HEK293T (cell line): ENCODE results near the gene RBP5.
A peak's percentile ranks its signal among the peaks of the same experiment; 100 is the strongest.

Experiments
- CTCF ChIA-PET: fragments of 350-600 bp; formaldehyde crosslinking; extraction: SDS; loops from one replicate; lab custom pipeline; 2021; ENCODE audit warnings: antibody characterized with exemption, inconsistent platforms; lab: Yijun Ruan, JAX
- POLR2A ChIA-PET: fragments of 350-600 bp; formaldehyde crosslinking; extraction: SDS; loops from one replicate; lab custom pipeline; 2020; ENCODE audit warnings: antibody characterized with exemption, inconsistent platforms; lab: Yijun Ruan, JAX
- DNase-seq: peaks from one replicate; pipeline ENCODE4 v3.0.0; 2012; ENCODE audit warnings: mixed read lengths; ENCODE audit errors: extremely low spot score
- ARNT ChIP-seq: fragments of 450-650 bp; IDR thresholded peaks from 2 replicates; pipeline ENCODE4 v1.6.1; 2017; ENCODE audit warnings: mild to moderate bottlenecking
- BHLHE40 ChIP-seq: fragments of 450-650 bp; IDR thresholded peaks from 2 replicates; pipeline ENCODE4 v1.6.1; 2016; ENCODE audit warnings: mild to moderate bottlenecking, moderate library complexity, borderline replicate concordance
- CTBP1 ChIP-seq: fragments of 450-650 bp; IDR thresholded peaks from 2 replicates; pipeline ENCODE4 v1.6.1; 2016; ENCODE audit warnings: borderline replicate concordance
- ELF4 ChIP-seq: fragments of 450-650 bp; IDR thresholded peaks from 2 replicates; pipeline ENCODE4 v1.6.1; 2017; ENCODE audit warnings: antibody characterized with exemption
- FOXA1 ChIP-seq: fragments of 450-650 bp; IDR thresholded peaks from 2 replicates; pipeline ENCODE4 v1.6.1; 2016; ENCODE audit warnings: mild to moderate bottlenecking
- FOXK2 ChIP-seq: fragments of 450-650 bp; IDR thresholded peaks from 2 replicates; pipeline ENCODE4 v1.6.1; 2016; ENCODE audit warnings: mild to moderate bottlenecking
- FOXM1 ChIP-seq: fragments of 450-650 bp; IDR thresholded peaks from 2 replicates; pipeline ENCODE4 v1.6.1; 2017; ENCODE audit warnings: mild to moderate bottlenecking, borderline replicate concordance
- HDGF ChIP-seq: fragments of 450-650 bp; IDR thresholded peaks from 2 replicates; pipeline ENCODE4 v1.6.1; 2017; ENCODE audit warnings: antibody characterized with exemption, borderline replicate concordance
- L3MBTL2 ChIP-seq: fragments of 450-650 bp; conservative IDR thresholded peaks from 2 replicates; pipeline ENCODE4 v1.6.1; 2016; ENCODE audit warnings: mild to moderate bottlenecking
- LEF1 ChIP-seq: fragments of 450-650 bp; IDR thresholded peaks from 2 replicates; pipeline ENCODE4 v1.6.1; 2017; ENCODE audit warnings: mild to moderate bottlenecking, borderline replicate concordance
- NFRKB ChIP-seq: fragments of 450-650 bp; IDR thresholded peaks from 2 replicates; pipeline ENCODE4 v1.6.1; 2016; ENCODE audit warnings: mild to moderate bottlenecking, moderate library complexity
- SP1 ChIP-seq: fragments of 450-650 bp; IDR thresholded peaks from 2 replicates; pipeline ENCODE4 v1.6.1; 2017
- SUZ12 ChIP-seq: fragments of 450-650 bp; IDR thresholded peaks from 2 replicates; pipeline ENCODE4 v1.6.1; 2016; ENCODE audit warnings: mild to moderate bottlenecking
- TARDBP ChIP-seq: fragments of 450-650 bp; IDR thresholded peaks from 2 replicates; pipeline ENCODE4 v1.6.1; 2016
- ZNF384 ChIP-seq: fragments of 450-650 bp; IDR thresholded peaks from 2 replicates; pipeline ENCODE4 v1.6.1; 2016
- TF ChIP-seq, protein P1 (sequence below): fragments of 450-650 bp; IDR thresholded peaks from 2 replicates; pipeline ENCODE4 v1.6.1; 2016

The RBP5 gene

DNA sequence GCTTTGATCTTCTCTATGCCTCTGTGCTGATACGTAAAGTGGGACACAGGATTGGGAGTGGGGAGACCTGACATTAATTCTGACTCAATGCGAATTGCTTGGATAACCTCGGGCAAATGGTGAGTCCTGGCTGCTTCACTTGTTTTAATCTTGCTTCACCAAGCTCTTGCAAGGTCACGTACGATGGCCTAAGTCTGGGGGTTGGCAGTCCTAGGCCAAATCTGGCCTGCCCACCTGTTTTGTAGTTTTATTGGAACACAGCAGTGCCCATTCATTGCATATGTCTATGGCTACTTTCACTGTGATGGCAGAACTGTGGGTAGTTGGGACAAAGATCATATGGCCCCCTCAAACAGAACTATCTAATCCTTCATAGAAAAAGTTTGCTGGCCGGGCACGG lies 14.9 kb upstream of the RBP5 start:
- POLR2A ChIA-PET: no interaction called here
- CTCF ChIA-PET: interaction anchor here (0.7 to 1.9 kb wide), 5 partner anchors 8 to 118 kb away, joined by 3 to 12 read pairs (median 4); no protein-coding TSS in a partner anchor
- no peak for DNase-seq
- TF ChIP-seq L3MBTL2 (no peak), ZNF384 (no peak), NFRKB (no peak), SP1 (no peak), BHLHE40 (no peak), ELF4 (no peak), FOXA1 (no peak), ARNT (no peak), CTBP1 (no peak), HDGF (no peak)

DNA sequence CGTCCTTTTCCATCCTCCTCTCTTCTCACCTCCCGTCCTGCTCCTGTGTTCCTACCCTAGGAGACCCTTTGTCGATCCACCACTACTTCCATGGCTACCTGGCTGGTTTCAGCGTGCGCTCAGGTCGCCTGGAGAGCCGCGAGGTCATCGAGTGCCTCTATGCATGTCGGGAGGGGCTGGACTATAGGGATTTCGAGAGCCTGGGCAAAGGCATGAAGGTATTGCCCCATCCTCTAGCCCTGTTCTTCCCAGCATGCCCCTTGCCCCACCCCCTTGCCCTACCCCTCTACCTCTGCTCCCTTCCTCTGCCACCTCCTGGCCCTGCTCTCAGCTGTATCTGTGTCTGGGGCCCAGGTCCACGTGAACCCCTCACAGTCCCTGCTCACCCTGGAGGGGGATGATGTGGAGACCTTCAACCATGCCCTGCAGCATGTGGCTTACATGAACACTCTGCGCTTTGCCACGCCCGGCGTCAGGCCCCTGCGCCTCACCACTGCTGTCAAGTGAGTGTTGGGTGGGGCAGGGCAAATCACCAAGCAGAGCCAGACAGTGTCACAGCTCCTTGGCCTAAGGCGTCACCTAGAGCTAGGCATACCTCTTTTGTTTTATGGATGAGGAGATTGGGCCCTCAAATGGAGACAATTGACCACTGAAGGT lies 14.2 kb upstream of the RBP5 start:
- CTCF ChIA-PET: interaction anchor here (0.6 to 1.0 kb wide), 3 partner anchors 12 to 505 kb away, joined by 3 to 5 read pairs (median 3); no protein-coding TSS in a partner anchor
- TF ChIP-seq NFRKB: no peak
- TF ChIP-seq ELF4: no peak
- no peak for TF ChIP-seq CTBP1
- TF ChIP-seq SUZ12: no peak
- TF ChIP-seq TARDBP: no peak
- TF ChIP-seq BHLHE40: no peak
- TF ChIP-seq ARNT: no peak
- TF ChIP-seq HDGF: no peak
- TF ChIP-seq ZNF384: no peak
- no peak for TF ChIP-seq SP1
- POLR2A ChIA-PET: no interaction called here
- DNase-seq: no peak

DNA sequence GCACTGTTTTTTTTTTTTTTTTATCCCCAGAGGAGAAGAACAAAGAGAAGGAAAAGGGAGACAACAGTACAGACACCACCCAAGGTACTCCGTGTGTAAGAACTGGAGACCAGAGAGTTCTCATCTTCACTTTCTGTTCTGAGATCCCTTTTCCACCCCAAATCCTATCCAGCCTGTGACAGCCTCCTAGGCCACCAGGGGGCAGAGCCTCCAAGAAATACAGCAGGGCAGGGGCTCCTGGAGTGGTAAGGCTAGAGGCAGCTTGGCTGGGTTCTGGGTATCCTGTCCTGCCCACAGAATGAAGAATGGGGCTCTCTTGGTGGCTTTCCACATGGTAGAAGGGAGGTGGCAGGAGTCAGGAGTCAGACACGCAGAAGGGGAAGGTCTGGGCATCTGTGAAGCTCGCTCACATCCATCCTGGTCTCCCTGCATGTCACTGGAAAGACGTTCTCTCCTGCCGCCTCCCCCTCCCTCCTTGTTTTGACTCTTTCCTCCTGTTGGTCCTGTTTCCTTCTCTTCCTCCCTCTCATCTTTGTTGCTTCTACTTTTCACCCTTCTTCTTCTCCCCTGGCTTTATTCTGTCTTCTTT lies 13.5 kb upstream of the RBP5 start:
- ChIA-PET POLR2A (no interaction called here), CTCF (interaction anchor here (0.6 to 1.0 kb wide), 3 partner anchors 13 to 506 kb away, joined by 3 to 5 read pairs (median 5); no protein-coding TSS in a partner anchor)
- peak; percentile 72 for DNase-seq
- TF ChIP-seq CTBP1 (no peak), ELF4 (no peak), TARDBP (no peak), FOXK2 (no peak), L3MBTL2 (no peak), SP1 (no peak), ZNF384 (no peak)
- TF ChIP-seq, protein P1, sequence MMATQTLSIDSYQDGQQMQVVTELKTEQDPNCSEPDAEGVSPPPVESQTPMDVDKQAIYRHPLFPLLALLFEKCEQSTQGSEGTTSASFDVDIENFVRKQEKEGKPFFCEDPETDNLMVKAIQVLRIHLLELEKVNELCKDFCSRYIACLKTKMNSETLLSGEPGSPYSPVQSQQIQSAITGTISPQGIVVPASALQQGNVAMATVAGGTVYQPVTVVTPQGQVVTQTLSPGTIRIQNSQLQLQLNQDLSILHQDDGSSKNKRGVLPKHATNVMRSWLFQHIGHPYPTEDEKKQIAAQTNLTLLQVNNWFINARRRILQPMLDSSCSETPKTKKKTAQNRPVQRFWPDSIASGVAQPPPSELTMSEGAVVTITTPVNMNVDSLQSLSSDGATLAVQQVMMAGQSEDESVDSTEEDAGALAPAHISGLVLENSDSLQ: no peak

DNA sequence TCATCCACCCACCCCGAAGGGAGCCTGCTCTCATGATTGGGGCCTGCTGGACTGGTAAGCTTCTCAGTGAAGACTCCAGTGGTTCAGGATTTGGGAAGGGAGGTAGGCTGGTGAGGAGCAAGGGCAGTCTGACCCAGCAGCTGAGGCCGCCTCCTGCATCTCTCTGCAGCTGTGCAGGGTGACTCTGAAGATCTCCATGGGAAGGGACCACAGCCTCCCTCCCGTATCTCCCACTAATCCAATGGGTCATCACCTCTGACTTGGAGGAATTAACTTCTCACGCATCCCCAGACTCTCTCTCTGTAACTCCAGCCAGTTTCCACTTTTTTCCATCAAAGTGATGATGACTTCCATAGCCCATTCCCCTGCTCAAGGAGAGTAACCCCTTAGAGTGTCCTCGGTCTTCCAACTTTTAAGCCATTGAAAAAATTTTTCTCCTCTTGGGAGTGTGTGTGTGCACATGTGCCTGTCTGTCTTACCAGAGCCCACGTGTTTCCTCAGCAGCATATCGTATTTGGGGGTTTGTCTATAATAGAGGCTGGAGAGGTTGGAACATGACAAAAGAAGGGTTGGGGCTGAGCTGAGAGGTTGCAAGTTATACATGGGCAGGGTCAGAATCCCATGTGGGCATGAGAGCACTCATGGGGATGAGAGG lies 12.8 kb upstream of the RBP5 start:
- POLR2A ChIA-PET: interaction anchor here (0.8 to 1.5 kb wide), 2 partner anchors 11 to 198 kb away, joined by 4 read pairs; partner anchors contain the start of genes C12orf57, CLSTN3 and RNU7-1
- TF ChIP-seq CTBP1 (no peak), LEF1 (no peak), ELF4 (no peak), FOXK2 (no peak), L3MBTL2 (no peak), ZNF384 (no peak), SUZ12 (no peak), FOXM1 (no peak), TARDBP (no peak), FOXA1 (no peak), ARNT (no peak), BHLHE40 (no peak), SP1 (no peak), NFRKB (no peak), HDGF (no peak)
- TF ChIP-seq, protein P1: no peak
- CTCF ChIA-PET: interaction anchor here (0.6 to 1.0 kb wide), 4 partner anchors 13 to 298 kb away, joined by 3 to 5 read pairs (median 3); no protein-coding TSS in a partner anchor
- no peak for DNase-seq

DNA sequence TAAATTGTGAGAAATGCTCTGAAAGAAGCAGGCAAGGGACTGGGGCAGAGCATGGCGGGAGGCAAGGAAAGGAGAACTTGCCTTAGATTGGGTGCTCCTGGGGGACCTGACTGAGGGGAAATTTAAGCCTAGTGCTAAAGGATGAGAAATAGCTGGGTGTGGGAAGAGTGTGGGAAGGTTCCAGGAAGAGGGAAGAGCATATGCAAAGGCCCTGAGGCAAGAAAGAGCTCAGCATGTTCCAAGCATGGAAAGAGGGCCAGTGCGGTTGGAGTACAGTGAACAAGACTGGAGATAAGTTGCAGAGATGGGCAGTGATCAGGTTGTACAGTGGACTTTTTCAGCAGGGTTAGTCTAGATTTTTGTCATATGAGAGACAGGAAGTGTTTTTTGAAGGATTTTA lies 10.5 kb upstream of the RBP5 start:
- POLR2A ChIA-PET: no interaction called here
- no peak for TF ChIP-seq CTBP1
- no peak for TF ChIP-seq LEF1
- TF ChIP-seq TARDBP: no peak
- no peak for TF ChIP-seq ELF4
- no peak for TF ChIP-seq SUZ12
- no peak for TF ChIP-seq ZNF384
- no peak for TF ChIP-seq ARNT
- no peak for TF ChIP-seq FOXK2
- TF ChIP-seq SP1: no peak
- TF ChIP-seq, protein P1: no peak
- TF ChIP-seq HDGF: no peak
- TF ChIP-seq BHLHE40: no peak
- TF ChIP-seq FOXA1: no peak
- no peak for TF ChIP-seq L3MBTL2
- no peak for TF ChIP-seq NFRKB
- DNase-seq: no peak
- CTCF ChIA-PET: interaction anchor here (0.8 kb wide), 1 partner anchor 8 kb away, joined by 3 read pairs; no protein-coding TSS in a partner anchor
